Panc1 (cell line): Measurements from ENCODE around the gene CXorf38. TPM values are rescaled to one million over a fixed set of nuclear protein-coding genes. Genes with fewer than 3 reads are reported as not detected.
A peak's percentile ranks its signal among the peaks of the same experiment; 100 is the strongest.

Source experiments
- ATAC-seq: fragments of 200-7000 bp; cut with Tn5 transposase; 2 replicates; pipeline ENCODE4 v1.9.1; 2020; ENCODE audit warnings: mild to moderate bottlenecking, moderate library complexity
- BruUV-seq: library from RNA; stranded (reverse); fragments of 400-500 nt; replicated peaks from 2 replicates; lab custom pipeline; 2021; lab: Mats Ljungman, UMichigan
- CTCF ChIA-PET: fragments of 300-600 bp; sonication (Branson Sonifier 250); formaldehyde crosslinking; loops from one replicate; lab custom pipeline; 2022; ENCODE audit warnings: antibody characterized with exemption; lab: Charles Lee
- POLR2A ChIA-PET: fragments of 300-600 bp; sonication (Branson Sonifier 250); formaldehyde crosslinking; loops from one replicate; lab custom pipeline; 2022; ENCODE audit warnings: antibody characterized with exemption; lab: Charles Lee
- DNase-seq: peaks from one replicate; pipeline ENCODE4 v3.0.0-alpha.2; 2010; ENCODE audit warnings: low read depth, low spot score
- H3K27ac ChIP-seq: 2 replicates; pipeline ENCODE4 v1.5.1; 2011; ENCODE audit warnings: mild to moderate bottlenecking, low read length, inconsistent platforms
- H3K27me3 ChIP-seq: fragments of 200-500 bp; sonication (Bioruptor generic); 2 replicates; pipeline ENCODE4 v1.6.0; 2014; ENCODE audit warnings: low read length, inconsistent platforms; ENCODE audit not compliant: control insufficient read depth, insufficient read depth
- H3K36me3 ChIP-seq: fragments of 200-500 bp; sonication (Bioruptor generic); 2 replicates; pipeline ENCODE4 v1.5.1; 2014; ENCODE audit warnings: inconsistent platforms, mild to moderate bottlenecking, low read length, moderate library complexity; ENCODE audit not compliant: control insufficient read depth, insufficient read depth
- H3K4me1 ChIP-seq: 2 replicates; pipeline ENCODE4 v1.5.1; 2011; ENCODE audit warnings: inconsistent platforms, mild to moderate bottlenecking, low read length, moderate library complexity; ENCODE audit not compliant: control insufficient read depth, insufficient read depth
- H3K4me3 ChIP-seq, 2 experiments: 2 replicates each; pipeline ENCODE4 v1.5.1; 2011 to 2012; ENCODE audit warnings: low read depth in 2 of 2, low read length in 2 of 2, mild to moderate bottlenecking in 2 of 2, inconsistent platforms in 1 of 2, moderate library complexity in 1 of 2
- H3K9me3 ChIP-seq: fragments of 200-500 bp; sonication (Bioruptor generic); 2 replicates; pipeline ENCODE4 v1.5.1; 2014; ENCODE audit warnings: low read depth, mild to moderate bottlenecking, inconsistent platforms, low read length, moderate library complexity; ENCODE audit not compliant: control insufficient read depth, insufficient read depth
- CTCF ChIP-seq: fragments of 450-650 bp; IDR thresholded peaks from 2 replicates; pipeline ENCODE4 v1.5.1; 2017; ENCODE audit warnings: mild to moderate bottlenecking
- POLR2AphosphoS5 ChIP-seq: IDR thresholded peaks from 2 replicates; pipeline ENCODE4 v1.6.1; 2012; ENCODE audit warnings: mild to moderate bottlenecking, low read depth, low read length, moderate library complexity
- REST ChIP-seq, 2 experiments: IDR thresholded peaks; 2 replicates each; pipeline ENCODE4 v1.6.1; 2011 to 2012; ENCODE audit warnings: low read depth in 2 of 2, control low read depth in 1 of 2, low read length in 1 of 2, mild to moderate bottlenecking in 1 of 2, moderate library complexity in 1 of 2; ENCODE audit not compliant: insufficient read depth in 1 of 2
- SIN3A ChIP-seq: IDR thresholded peaks from 2 replicates; pipeline ENCODE4 v1.6.1; 2012; ENCODE audit warnings: low read depth, mild to moderate bottlenecking, low read length, moderate library complexity, borderline replicate concordance; ENCODE audit not compliant: insufficient read depth
- TCF7L2 ChIP-seq: IDR thresholded peaks from 2 replicates; pipeline ENCODE4 v1.6.1; 2011; ENCODE audit warnings: mild to moderate bottlenecking, low read depth, low read length, inconsistent platforms
- in situ Hi-C: cut with HindIII; loops from 2 replicates; pipeline ENCODE4 v1.10.0; 2016; ENCODE audit warnings: low sequenced_read_pairs, low pct_unique_long_range_greater_than_20kb
- intact Hi-C: fragments of 100-400 bp; cut with micrococcal nuclease; formaldehyde crosslinking; loops from one replicate; pipeline ENCODE4 v1.10.0; 2022; ENCODE audit not compliant: unreplicated experiment
- total RNA-seq: library from RNA; stranded (reverse); gene quantifications from one replicate; pipeline ENCODE4 v1.2.1, GENCODE V29; 2021; ENCODE audit not compliant: unreplicated experiment

The CXorf38 gene
- total RNA-seq, 1 experiment from 2014 or later: 7.8 TPM

- ChIA-PET CTCF (no interaction called here), POLR2A (no interaction called here)
- no peak overlapping the region for H3K27ac ChIP-seq
- no TSS peak for BruUV-seq
- no peaks in the 10 kb centered on the region; the same call in 1 of the 2 replicates for H3K36me3 ChIP-seq
- H3K4me1 ChIP-seq: no peaks in the 10 kb centered on the region
- no peaks in the 10 kb centered on the region for H3K9me3 ChIP-seq
- ATAC-seq (no peak), DNase-seq (no peak)
- H3K27me3 ChIP-seq: no peaks in the 10 kb centered on the region
- in situ Hi-C loops (no loop called here), intact Hi-C loops (no loop called here)
- TF ChIP-seq CTCF: peak; percentile 25; the same call in 1 of the 2 replicates
- TF ChIP-seq SIN3A: no peak
- TF ChIP-seq TCF7L2: no peak
- no peak for TF ChIP-seq REST (IDR thresholded peaks at IDR 0.05; ENCODE audit: insufficient read depth in 1 of 2, low read depth in 2 of 2, low read length in 1 of 2)
- TF ChIP-seq POLR2AphosphoS5: no peak
- H3K4me3 ChIP-seq: no peak overlapping the region
These were observed 16.7 kb upstream of the CXorf38 start for GRCh38 chrX:40663880-40664630.

- no peak for TF ChIP-seq POLR2AphosphoS5
- TF ChIP-seq CTCF: no peak
- intact Hi-C loops (no loop called here), in situ Hi-C loops (no loop called here)
- Histone ChIP-seq H3K27ac (no peak overlapping the region), H3K4me3 (no peak overlapping the region), H3K4me1 (no peaks in the 10 kb centered on the region), H3K9me3 (no peaks in the 10 kb centered on the region), H3K36me3 (no peaks in the 10 kb centered on the region; the same call in 1 of the 2 replicates), H3K27me3 (no peaks in the 10 kb centered on the region)
- CTCF ChIA-PET: no interaction called here
- POLR2A ChIA-PET: no interaction called here
- no TSS peak for BruUV-seq
- DNase-seq (no peak), ATAC-seq (no peak)
These were observed 15.8 kb upstream of the CXorf38 start for GRCh38 chrX:40663078-40663740.
